ENCODE data around the gene SEMA6A. TPM values are rescaled to one million over a fixed set of nuclear protein-coding genes. Genes with fewer than 3 reads are reported as not detected.

The SEMA6A gene
- total and polyA plus RNA-seq, 10 donors: 0.88 to 78.6 (median 30.4) TPM

- DNase-seq: no peak
- WGBS, 5 donors: 91 to 95% (median 93%) methylated on average over 8 of the region's 8 CpGs
- intact Hi-C loops (cut with DNase I; ENCODE audit: low total_unique reads): no loop called here
Observed at GRCh38 chr5:116504593-116505166, 69.9 kb downstream of the SEMA6A start.

GRCh38 chr5:116502616-116503015 lies 72.0 kb downstream of the SEMA6A start:
- DNase-seq: no peak
- intact Hi-C loops (cut with DNase I; ENCODE audit: low total_unique reads): no loop called here
- Histone ChIP-seq H3K4me3 (no peak overlapping the region), H3K4me1 (peaks cover 0 to 9% (median 0%) of the 10 kb centered on the region in 6 donors), H3K36me3 (peaks cover 0 to 24% (median 0%) of the 10 kb centered on the region in 6 donors), H3K27ac (no peak overlapping the region), H3K9me3 (no peaks in the 10 kb centered on the region), H3K27me3 (replicated peaks in 1 of 7) (no peaks in the 10 kb centered on the region)
- TF ChIP-seq CTCF (IDR thresholded peaks at IDR 0.05 in 8 of 11, conservative IDR thresholded peaks at IDR 0.05 in 3 of 11) (no peak), POLR2A (IDR thresholded peaks at IDR 0.05) (no peak), POLR2AphosphoS5 (IDR thresholded peaks at IDR 0.05) (no peak)
- 73 to 84% (median 78%) methylated on average over 3 of the region's 3 CpGs for WGBS, 5 donors

More at GRCh38 chr5:116504593-116505166, 69.9 kb downstream of the SEMA6A start:
- no peak overlapping the region for H3K4me3 ChIP-seq
- H3K27me3 ChIP-seq (replicated peaks in 1 of 7): no peaks in the 10 kb centered on the region
- peaks cover 0 to 24% (median 0%) of the 10 kb centered on the region in 6 donors for H3K36me3 ChIP-seq
- peaks cover 0 to 9% (median 0%) of the 10 kb centered on the region in 6 donors for H3K4me1 ChIP-seq
- H3K27ac ChIP-seq: no peak overlapping the region
- TF ChIP-seq POLR2AphosphoS5 (IDR thresholded peaks at IDR 0.05) (no peak), POLR2A (IDR thresholded peaks at IDR 0.05) (no peak), CTCF (IDR thresholded peaks at IDR 0.05 in 8 of 11, conservative IDR thresholded peaks at IDR 0.05 in 3 of 11) (no peak)
- H3K9me3 ChIP-seq: no peaks in the 10 kb centered on the region

GRCh38 chr5:116502138-116502537 lies 72.5 kb downstream of the SEMA6A start:
- DNase-seq: no peak
- Histone ChIP-seq H3K4me1 (peaks cover 0 to 9% (median 0%) of the 10 kb centered on the region in 6 donors), H3K9me3 (no peaks in the 10 kb centered on the region), H3K27ac (no peak overlapping the region), H3K36me3 (peaks cover 0 to 24% (median 0%) of the 10 kb centered on the region in 6 donors), H3K4me3 (no peak overlapping the region), H3K27me3 (replicated peaks in 1 of 7) (no peaks in the 10 kb centered on the region)
- TF ChIP-seq POLR2A (IDR thresholded peaks at IDR 0.05) (no peak), CTCF (IDR thresholded peaks at IDR 0.05 in 8 of 11, conservative IDR thresholded peaks at IDR 0.05 in 3 of 11) (no peak), POLR2AphosphoS5 (IDR thresholded peaks at IDR 0.05) (no peak)
- intact Hi-C loops (cut with DNase I; ENCODE audit: low total_unique reads): no loop called here
- WGBS, 5 donors: 74 to 84% (median 78%) methylated on average over 4 of the region's 4 CpGs

GRCh38 chr5:116498503-116499048 lies 76.0 kb downstream of the SEMA6A start:
- no peak overlapping the region for H3K4me3 ChIP-seq
- peak overlapping the region in 2 of 8 donors; percentile 8 to 10 for H3K27ac ChIP-seq
- peaks cover 0 to 4% (median 0%) of the 10 kb centered on the region in 6 donors for H3K4me1 ChIP-seq
- no peaks in the 10 kb centered on the region for H3K27me3 ChIP-seq (replicated peaks in 1 of 7)
- intact Hi-C loops (cut with DNase I; ENCODE audit: low total_unique reads): no loop called here
- TF ChIP-seq CTCF (IDR thresholded peaks at IDR 0.05 in 8 of 11, conservative IDR thresholded peaks at IDR 0.05 in 3 of 11): no peak
- no peak for TF ChIP-seq POLR2A (IDR thresholded peaks at IDR 0.05)
- TF ChIP-seq POLR2AphosphoS5 (IDR thresholded peaks at IDR 0.05): no peak
- H3K36me3 ChIP-seq: peaks cover 0 to 30% (median 0%) of the 10 kb centered on the region in 6 donors
- no peaks in the 10 kb centered on the region for H3K9me3 ChIP-seq
- whole genome bisulfite sequencing, 5 donors: 60 to 81% (median 76%) methylated on average over 4 of the region's 4 CpGs
- no peak for DNase-seq
